AG10803 (cell line): ENCODE data around the gene GJA9.

Experiments used
- DNase-seq: peaks from one replicate; pipeline ENCODE4 v3.0.0; 2010; ENCODE audit warnings: low read depth
- H3K4me3 ChIP-seq: 2 replicates; pipeline ENCODE4 v1.5.1; 2011; ENCODE audit warnings: mild to moderate bottlenecking, low read length, control low read depth
- CTCF ChIP-seq: conservative IDR thresholded peaks from 2 replicates; pipeline ENCODE4 v1.5.1; 2011; ENCODE audit warnings: mild to moderate bottlenecking, low read length, control low read depth, inconsistent platforms

Gene GJA9

GRCh38 chr1:38898653-38899230 lies 17.4 kb upstream of the GJA9 start:
- no peak for TF ChIP-seq CTCF
- no peak overlapping the region for H3K4me3 ChIP-seq
- no peak for DNase-seq

GRCh38 chr1:38896169-38896568 lies 14.8 kb upstream of the GJA9 start:
- TF ChIP-seq CTCF = no peak
- no peak overlapping the region for H3K4me3 ChIP-seq
- no peak for DNase-seq

GRCh38 chr1:38892976-38893375 lies 11.6 kb upstream of the GJA9 start:
- TF ChIP-seq CTCF = no peak
- no peak for DNase-seq

GRCh38 chr1:38891753-38892152 lies 10.4 kb upstream of the GJA9 start:
- DNase-seq = no peak
- H3K4me3 ChIP-seq = no peak overlapping the region
- no peak for TF ChIP-seq CTCF

More at GRCh38 chr1:38892976-38893375, 11.6 kb upstream of the GJA9 start:
- no peak overlapping the region for H3K4me3 ChIP-seq

- H3K4me3 ChIP-seq = no peak overlapping the region
- TF ChIP-seq CTCF = no peak
- no peak for DNase-seq
Measured at GRCh38 chr1:38889589-38889988, 8.2 kb upstream of the GJA9 start.

- no peak overlapping the region for H3K4me3 ChIP-seq
- no peak for TF ChIP-seq CTCF
- no peak for DNase-seq
Measured at GRCh38 chr1:38888423-38889333, 7.3 kb upstream of the GJA9 start.

GRCh38 chr1:38885092-38885491 lies 3.7 kb upstream of the GJA9 start:
- no peak overlapping the region for H3K4me3 ChIP-seq
- TF ChIP-seq CTCF = no peak
- DNase-seq = no peak
